Esophagus muscularis mucosa (tissue), 4 donors: ENCODE results near the gene RPLP2. TPM values are rescaled to one million over a fixed set of nuclear protein-coding genes. Genes with fewer than 3 reads are reported as not detected.

Source experiments
- DNase-seq: peaks from one replicate; pipeline ENCODE4 v3.0.0-alpha.2; 2017; ENCODE audit errors: extremely low spot score
- H3K27ac ChIP-seq, 4 donors: fragments of 200-600 bp; sonication (generic); replicated peaks in 1 of 4; 1 replicate in 3 of 4; 2 replicates in 1 of 4; pipeline ENCODE4 v1.5.1; 2016 to 2019; ENCODE audit warnings: mild to moderate bottlenecking in 1 of 4
- H3K27me3 ChIP-seq, 4 donors: fragments of 200-600 bp; sonication (generic); one replicate each; pipeline versions ENCODE4 v1.5.1 to v1.6.0; 2016 to 2019
- H3K36me3 ChIP-seq, 4 donors: fragments of 200-600 bp; sonication (generic); one replicate each; pipeline ENCODE4 v1.5.1; 2016 to 2019
- H3K4me1 ChIP-seq, 4 donors: fragments of 200-600 bp; sonication (generic); one replicate each; pipeline ENCODE4 v1.5.1; 2016 to 2019
- H3K4me3 ChIP-seq, 4 donors: fragments of 200-600 bp; sonication (generic); 1 replicate in 2 of 4; 2 replicates in 2 of 4; pipeline ENCODE4 v1.5.1; 2016 to 2019; ENCODE audit warnings: mild to moderate bottlenecking in 4 of 4, moderate library complexity in 1 of 4
- H3K9me3 ChIP-seq, 4 donors: fragments of 200-600 bp; sonication (generic); 1 replicate in 3 of 4; 2 replicates in 1 of 4; pipeline ENCODE4 v1.5.1; 2016 to 2019
- EP300 ChIP-seq: sonication (generic); formaldehyde crosslinking; IDR thresholded peaks from one replicate; pipeline ENCODE4 v1.6.1; 2017; ENCODE audit warnings: antibody characterized with exemption
- POLR2A ChIP-seq: fragments of 450-650 bp; IDR thresholded peaks from one replicate; pipeline ENCODE4 v1.6.1; 2017; ENCODE audit warnings: antibody characterized with exemption, moderate library complexity, mild to moderate bottlenecking, low read depth
- POLR2AphosphoS5 ChIP-seq, 2 donors: sonication (generic); formaldehyde crosslinking; IDR thresholded peaks; one replicate each; pipeline ENCODE4 v1.6.1; 2017; ENCODE audit warnings: antibody characterized with exemption in 2 of 2
- WGBS: methylation state at CpG from one replicate; pipeline ENCODE4 v1.1.5; 2018; 5-methylcytosine and 5-hydroxymethylcytosine counted together
- intact Hi-C: fragments of 100-400 bp; cut with DNase I; formaldehyde crosslinking; loops from one replicate; pipeline ENCODE4 v1.15.1; 2023
- total RNA-seq, 4 donors: library from RNA; depleted of rRNA; stranded (reverse); fragments of >200 nt; gene quantifications; one replicate each; pipeline versions ENCODE4 v1.1.0 to v1.2.1, GENCODE V29; 2016
- TF ChIP-seq, protein P1 (sequence below), 3 experiments: fragments of 200-600 bp in 2 of 3; fragments of 450-650 bp in 1 of 3; sonication (generic) in 2 of 3; IDR thresholded peaks; one replicate each; pipeline ENCODE4 v1.5.1; 2017 to 2019; ENCODE audit warnings: antibody characterized with exemption in 3 of 3, mild to moderate bottlenecking in 2 of 3, moderate library complexity in 1 of 3

Gene RPLP2
- total RNA-seq, 4 donors from 2014 or later, result 318 to 813 (median 686) TPM

- TF ChIP-seq POLR2A (no peak), EP300 (no peak), POLR2AphosphoS5 (IDR thresholded peaks at IDR 0.05) (no peak)
- TF ChIP-seq, protein P1, sequence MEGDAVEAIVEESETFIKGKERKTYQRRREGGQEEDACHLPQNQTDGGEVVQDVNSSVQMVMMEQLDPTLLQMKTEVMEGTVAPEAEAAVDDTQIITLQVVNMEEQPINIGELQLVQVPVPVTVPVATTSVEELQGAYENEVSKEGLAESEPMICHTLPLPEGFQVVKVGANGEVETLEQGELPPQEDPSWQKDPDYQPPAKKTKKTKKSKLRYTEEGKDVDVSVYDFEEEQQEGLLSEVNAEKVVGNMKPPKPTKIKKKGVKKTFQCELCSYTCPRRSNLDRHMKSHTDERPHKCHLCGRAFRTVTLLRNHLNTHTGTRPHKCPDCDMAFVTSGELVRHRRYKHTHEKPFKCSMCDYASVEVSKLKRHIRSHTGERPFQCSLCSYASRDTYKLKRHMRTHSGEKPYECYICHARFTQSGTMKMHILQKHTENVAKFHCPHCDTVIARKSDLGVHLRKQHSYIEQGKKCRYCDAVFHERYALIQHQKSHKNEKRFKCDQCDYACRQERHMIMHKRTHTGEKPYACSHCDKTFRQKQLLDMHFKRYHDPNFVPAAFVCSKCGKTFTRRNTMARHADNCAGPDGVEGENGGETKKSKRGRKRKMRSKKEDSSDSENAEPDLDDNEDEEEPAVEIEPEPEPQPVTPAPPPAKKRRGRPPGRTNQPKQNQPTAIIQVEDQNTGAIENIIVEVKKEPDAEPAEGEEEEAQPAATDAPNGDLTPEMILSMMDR (IDR thresholded peaks at IDR 0.05), result no peak
- Histone ChIP-seq H3K36me3 (peaks cover 31 to 46% (median 45%) of the 10 kb centered on the region in 4 donors), H3K4me3 (no peak overlapping the region), H3K4me1 (peaks cover 57 to 61% (median 59%) of the 10 kb centered on the region in 4 donors), H3K27me3 (peaks cover 0 to 52% (median 38%) of the 10 kb centered on the region in 4 donors), H3K9me3 (no peaks in the 10 kb centered on the region), H3K27ac (no peak overlapping the region)
- no peak for DNase-seq
- intact Hi-C loops, result no loop called here
- 86% methylated on average over 32 of the region's 53 CpGs for WGBS
These were observed 13.9 kb downstream of the RPLP2 start for GRCh38 chr11:823441-824291.

DNA sequence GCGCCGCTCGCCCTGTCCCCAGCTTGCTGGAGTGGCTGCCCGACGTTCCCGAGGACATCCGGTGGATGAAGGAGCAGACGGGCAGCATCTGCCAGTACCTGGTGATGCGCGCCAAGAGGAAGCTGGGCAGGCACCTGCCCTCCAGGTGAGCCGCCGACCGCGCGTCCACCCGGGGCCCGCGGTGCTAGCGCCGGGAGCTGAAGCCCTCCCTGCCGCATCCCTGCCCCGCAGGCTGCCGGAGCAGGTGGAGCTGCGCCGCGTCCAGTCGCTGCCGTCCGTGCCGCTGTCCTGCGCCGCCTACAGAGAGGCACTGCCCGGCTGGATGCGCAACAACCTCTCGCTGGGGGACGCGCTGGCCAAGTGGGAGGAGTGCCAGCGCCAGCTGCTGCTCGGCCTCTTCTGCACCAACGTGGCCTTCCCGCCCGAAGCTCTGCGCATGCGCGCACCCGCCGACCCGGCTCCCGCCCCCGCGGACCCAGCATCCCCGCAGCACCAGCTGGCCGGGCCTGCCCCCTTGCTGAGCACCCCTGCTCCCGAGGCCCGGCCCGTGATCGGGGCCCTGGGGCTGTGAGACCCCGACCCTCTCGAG lies 14.6 kb downstream of the RPLP2 start:
- DNase-seq, result no peak
- intact Hi-C loops, result no loop called here
- Histone ChIP-seq H3K4me1 (peaks cover 61 to 63% (median 61%) of the 10 kb centered on the region in 4 donors), H3K9me3 (no peaks in the 10 kb centered on the region), H3K27me3 (peaks cover 0 to 59% (median 45%) of the 10 kb centered on the region in 4 donors), H3K27ac (no peak overlapping the region), H3K4me3 (no peak overlapping the region), H3K36me3 (peaks cover 31 to 46% (median 45%) of the 10 kb centered on the region in 4 donors)
- TF ChIP-seq EP300, result no peak
- WGBS, result 96% methylated on average over 5 of the region's 59 CpGs

GRCh38 chr11:824942-825341 lies 15.2 kb downstream of the RPLP2 start:
- no peak for TF ChIP-seq POLR2A
- no peak for DNase-seq
- Histone ChIP-seq H3K4me1 (peaks cover 66 to 69% (median 67%) of the 10 kb centered on the region in 4 donors), H3K27me3 (peaks cover 0 to 64% (median 50%) of the 10 kb centered on the region in 4 donors), H3K9me3 (no peaks in the 10 kb centered on the region), H3K27ac (no peak overlapping the region), H3K4me3 (no peak overlapping the region), H3K36me3 (peaks cover 31 to 46% (median 45%) of the 10 kb centered on the region in 4 donors)
- 91% methylated on average over 10 of the region's 11 CpGs for WGBS
- intact Hi-C loops, result no loop called here

- Histone ChIP-seq H3K4me3 (no peak overlapping the region), H3K27ac (peak overlapping the region in 1 of 4 donors; percentile 13), H3K36me3 (peaks cover 31 to 46% (median 45%) of the 10 kb centered on the region in 4 donors), H3K27me3 (peaks cover 0 to 71% (median 57%) of the 10 kb centered on the region in 4 donors), H3K4me1 (peaks cover 68 to 71% (median 69%) of the 10 kb centered on the region in 4 donors), H3K9me3 (no peaks in the 10 kb centered on the region)
- no peak for DNase-seq
- WGBS, result 80% methylated on average over 8 of the region's 12 CpGs
- TF ChIP-seq POLR2A, result no peak
- TF ChIP-seq, protein P1 (IDR thresholded peaks at IDR 0.05), result no peak
- no peak for TF ChIP-seq POLR2AphosphoS5 (IDR thresholded peaks at IDR 0.05)
- intact Hi-C loops, result no loop called here
These were observed 15.8 kb downstream of the RPLP2 start for GRCh38 chr11:825366-826226.

GRCh38 chr11:826227-826621 lies 16.5 kb downstream of the RPLP2 start:
- Histone ChIP-seq H3K9me3 (no peaks in the 10 kb centered on the region), H3K27me3 (peaks cover 0 to 77% (median 62%) of the 10 kb centered on the region in 4 donors), H3K36me3 (peaks cover 31 to 46% (median 45%) of the 10 kb centered on the region in 4 donors), H3K4me1 (peaks cover 68 to 71% (median 69%) of the 10 kb centered on the region in 4 donors), H3K4me3 (peak overlapping the region in 2 of 4 donors; percentile 47 to 60), H3K27ac (peak overlapping the region in 1 of 4 donors; percentile 13)
- WGBS, result 87% methylated on average over 8 of the region's 9 CpGs
- DNase-seq, result no peak
- TF ChIP-seq POLR2A, result no peak
- TF ChIP-seq, protein P1 (IDR thresholded peaks at IDR 0.05), result no peak
- no peak for TF ChIP-seq POLR2AphosphoS5 (IDR thresholded peaks at IDR 0.05)
- TF ChIP-seq EP300, result no peak
- intact Hi-C loops, result no loop called here
